DMS114 treated with DMSO at 0.1 percent for 48 hours (cell line): ENCODE results near the gene STRIT1.
"Not testable (repeated sequence)": the region's sequence is repeated elsewhere in the genome, so short reads cannot be mapped to it uniquely, and the experiment has no call there.

Experiments
- DNase-seq: peaks from one replicate; lab custom pipeline; 2025; ENCODE audit not compliant: unreplicated experiment; lab: John Stamatoyannopoulos, UW

STRIT1 gene

GRCh38 chr3:155313916-155314315 lies 20.4 kb upstream of the STRIT1 start:
- no peak for DNase-seq

DNA sequence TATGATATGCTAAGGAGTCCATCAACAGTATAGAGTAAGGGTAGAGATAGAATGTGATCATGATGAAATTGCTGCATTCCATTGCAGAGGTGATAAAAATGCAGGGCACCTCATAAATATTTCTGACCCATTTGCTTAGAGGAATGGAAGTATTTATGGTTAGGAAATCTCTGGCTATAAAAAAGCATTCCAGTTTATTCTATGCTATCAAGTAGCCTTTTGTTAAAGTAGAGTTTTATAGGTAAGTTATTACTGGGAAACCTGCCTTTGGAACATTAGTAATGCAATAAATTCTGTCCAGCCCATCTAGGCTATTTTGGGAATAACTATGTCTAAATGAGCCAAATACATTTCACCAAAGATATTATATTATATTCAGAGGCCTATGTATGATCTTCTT lies 19.8 kb upstream of the STRIT1 start:
- no peak for DNase-seq

GRCh38 chr3:155312781-155313180 lies 19.3 kb upstream of the STRIT1 start:
- no peak for DNase-seq

DNA sequence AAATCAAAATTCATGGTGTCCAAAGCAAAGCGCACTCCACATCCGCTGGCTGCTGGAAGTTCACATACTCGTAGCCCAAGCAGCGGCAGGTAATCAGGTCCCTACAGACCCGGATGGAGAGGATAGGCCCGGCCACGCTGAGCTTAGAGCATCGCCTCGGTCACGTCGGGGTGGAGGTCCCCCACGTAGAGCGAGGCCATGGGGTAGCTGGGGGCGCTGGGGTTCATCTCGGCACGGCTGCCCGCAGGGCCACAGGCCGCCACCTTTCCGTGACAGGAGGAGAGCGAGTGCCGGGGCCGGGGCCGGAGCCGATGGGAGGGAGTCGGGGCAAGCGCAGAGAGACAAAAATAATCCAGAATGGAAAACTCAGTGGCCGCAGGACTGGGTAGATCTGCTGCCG lies 16.1 kb upstream of the STRIT1 start:
- DNase-seq: no peak

DNA sequence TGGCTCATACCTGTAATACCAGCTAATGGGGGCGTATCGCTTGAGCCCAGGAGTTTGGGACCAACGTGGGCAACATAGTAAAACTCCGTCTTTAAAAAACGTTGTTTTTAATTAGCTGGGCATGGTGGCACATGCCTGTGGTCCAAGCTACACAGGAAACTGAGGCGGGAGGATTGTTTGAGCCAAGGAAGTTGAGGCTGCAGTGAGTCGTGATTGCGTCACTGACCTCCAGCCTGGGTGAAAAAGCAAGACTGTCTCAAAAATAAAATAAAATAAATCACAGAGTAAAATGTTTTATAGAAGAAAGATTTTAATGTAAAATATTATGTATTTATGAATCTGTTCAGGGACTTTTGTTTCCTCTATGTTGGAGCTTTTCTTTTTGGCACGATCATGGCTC lies 15.3 kb upstream of the STRIT1 start:
- no peak for DNase-seq

DNA sequence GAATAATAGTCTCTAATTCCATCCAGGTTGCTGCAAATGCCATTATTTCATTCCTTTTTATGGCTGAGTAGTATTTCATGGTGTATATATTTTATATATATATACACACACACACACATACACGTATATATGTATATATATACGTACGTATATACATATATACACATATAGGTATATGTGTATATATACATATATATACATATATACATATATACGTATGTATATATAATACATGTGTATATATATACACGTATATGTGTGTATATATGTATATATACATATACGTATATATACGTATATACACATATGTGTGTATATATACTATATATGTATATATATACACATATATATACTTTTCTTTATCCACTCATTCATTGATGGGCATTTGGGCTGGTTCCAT lies 13.7 kb upstream of the STRIT1 start:
- DNase-seq: no peak

DNA sequence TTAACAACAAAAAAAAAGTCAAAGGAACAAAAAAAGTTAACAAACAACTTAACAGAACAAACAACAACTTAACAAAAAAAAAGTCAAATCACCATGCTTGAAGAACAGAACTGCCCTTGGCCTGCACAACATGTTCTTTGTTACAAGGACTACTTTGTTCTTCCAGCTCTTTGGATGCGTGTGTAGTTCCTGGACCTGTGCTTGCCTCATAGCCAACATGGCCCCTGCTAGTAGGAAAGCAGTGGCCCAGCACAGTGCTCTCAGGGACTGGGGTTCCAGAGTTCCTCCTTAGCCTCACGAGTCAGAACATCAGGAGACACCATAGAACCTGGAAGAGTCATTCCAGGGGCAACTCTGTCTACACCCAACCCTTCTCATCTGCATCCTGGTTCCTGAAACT lies 10.9 kb upstream of the STRIT1 start:
- no peak for DNase-seq

GRCh38 chr3:155303540-155304097 lies 10.1 kb upstream of the STRIT1 start:
- no peak for DNase-seq

- no peak for DNase-seq
Measured at GRCh38 chr3:155302891-155303290, 9.4 kb upstream of the STRIT1 start.

GRCh38 chr3:155302481-155302880 lies 9.0 kb upstream of the STRIT1 start:
- no peak for DNase-seq

GRCh38 chr3:155297100-155297499 lies 3.6 kb upstream of the STRIT1 start:
- DNase-seq: no peak

DNA sequence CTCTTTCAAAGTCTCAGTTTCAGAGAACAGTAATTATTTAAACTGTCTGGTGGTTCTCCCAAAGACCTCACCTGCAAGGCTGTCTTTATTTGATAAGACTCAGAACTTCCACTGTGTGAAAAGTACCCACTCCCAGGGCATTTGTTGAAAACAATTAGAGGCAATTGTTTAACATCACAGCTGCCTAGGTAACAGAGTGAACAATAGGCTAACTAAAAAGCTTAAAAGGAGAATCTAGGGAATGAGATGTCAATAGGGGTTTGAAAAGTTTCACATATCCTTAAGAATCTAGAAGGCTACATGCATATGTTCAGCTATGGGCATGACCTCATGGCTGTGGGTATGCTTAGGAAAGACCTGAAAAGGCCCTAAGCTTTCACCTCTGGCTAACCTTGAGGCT lies 2.9 kb upstream of the STRIT1 start:
- no peak for DNase-seq

GRCh38 chr3:155292693-155293092 lies 790 bp downstream of the STRIT1 start:
- no peak for DNase-seq

GRCh38 chr3:155292133-155292532 lies 1.4 kb downstream of the STRIT1 start:
- no peak for DNase-seq

DNA sequence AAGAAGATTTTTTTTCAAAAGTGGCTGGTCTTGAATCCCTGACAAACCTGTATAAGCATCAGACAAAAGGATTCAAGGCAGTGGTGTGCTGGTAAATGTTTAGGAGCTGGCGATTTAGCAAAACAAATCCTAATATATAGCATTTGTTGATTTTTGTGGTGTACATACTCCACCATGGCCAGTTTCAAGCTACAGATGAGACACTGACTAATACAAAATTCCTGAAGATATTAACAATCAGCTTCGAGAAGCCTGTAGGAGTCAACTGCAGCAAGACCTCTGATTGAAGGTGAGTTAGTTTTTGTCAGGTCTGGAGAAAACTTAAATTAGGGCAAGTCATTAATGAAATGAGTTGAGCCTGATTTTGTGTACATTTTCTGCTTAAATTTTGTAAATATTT lies 6.7 kb downstream of the STRIT1 start:
- no peak for DNase-seq

- DNase-seq: no peak
Measured at GRCh38 chr3:155285936-155286335, 7.5 kb downstream of the STRIT1 start.

GRCh38 chr3:155283092-155284056 lies 10.1 kb downstream of the STRIT1 start:
- no peak for DNase-seq

DNA sequence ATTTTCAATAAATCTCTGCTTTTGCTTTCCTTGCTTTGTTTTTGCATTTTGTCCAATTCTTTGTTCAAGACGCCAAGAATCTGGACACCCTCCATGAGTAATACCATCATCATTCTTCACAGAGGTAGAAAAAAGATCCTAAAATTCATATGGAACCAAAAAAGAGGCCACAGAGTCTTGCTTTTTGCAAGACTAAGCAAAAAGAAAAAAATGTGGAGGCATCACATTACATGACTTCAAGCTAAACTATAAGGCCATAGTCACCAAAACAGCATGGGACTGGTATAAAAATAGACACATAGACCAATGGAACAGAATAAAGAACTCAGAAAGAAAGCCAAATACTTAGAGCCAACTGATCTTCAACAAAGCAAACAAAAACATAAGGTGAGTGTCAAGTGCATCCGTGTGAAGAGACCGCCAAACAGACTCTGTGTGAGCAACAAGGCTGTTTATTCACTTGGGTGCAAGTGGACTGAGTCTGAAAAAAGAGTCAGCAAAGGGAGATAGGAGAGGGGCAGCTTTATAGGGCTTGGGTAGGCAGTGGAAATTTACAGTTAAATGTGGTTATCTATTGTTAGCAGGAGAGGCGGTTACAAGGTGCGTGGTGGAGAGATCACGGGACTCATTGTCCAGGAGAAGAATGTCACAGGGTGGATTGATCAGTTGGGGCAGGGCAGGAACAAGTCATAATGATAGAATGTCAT lies 10.9 kb downstream of the STRIT1 start:
- DNase-seq: no peak

DNA sequence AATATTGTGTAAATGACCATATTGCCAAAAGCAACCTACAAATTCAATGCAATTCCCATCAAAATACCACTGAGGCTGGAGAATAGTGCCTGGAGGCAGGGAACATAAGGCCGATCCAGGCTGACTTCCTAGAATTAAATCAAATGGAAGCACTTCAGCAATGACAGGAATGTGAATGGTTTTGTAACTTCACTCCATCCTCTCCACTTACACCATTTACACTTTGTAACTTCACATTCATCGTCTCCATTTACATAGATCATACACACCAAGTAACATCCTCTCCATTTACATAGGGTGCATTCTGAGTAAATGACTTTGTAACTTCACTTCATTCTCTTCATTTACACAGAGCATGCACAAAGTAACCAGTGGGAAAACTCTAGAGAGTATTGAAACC lies 11.6 kb downstream of the STRIT1 start:
- no peak for DNase-seq

- not testable (repeated sequence) for DNase-seq
Measured at GRCh38 chr3:155276089-155276488, 17.4 kb downstream of the STRIT1 start.

GRCh38 chr3:155275159-155275754 lies 18.2 kb downstream of the STRIT1 start:
- not testable (repeated sequence) for DNase-seq

GRCh38 chr3:155274435-155274834 lies 19.0 kb downstream of the STRIT1 start:
- not testable (repeated sequence) for DNase-seq
